ENCODE results near the gene CDKN1C.

CDKN1C gene

GRCh38 chr11:2885678-2886081 is at the start of gene CDKN1C:
Gene CDKN1C (minus strand): TSS chr11:2885775. CDS start chr11:2885456, 319 bp downstream.
- DNase-seq: peak in 1 of 2 experiments; percentile 67

GRCh38 chr11:2934611-2935239 is 49.1 kb upstream of the CDKN1C start:
- no peak for DNase-seq

GRCh38 chr11:2934021-2934550 is 48.5 kb upstream of the CDKN1C start:
- no peak for DNase-seq

- peak; percentile 86 for DNase-seq
Observed at GRCh38 chr11:2933375-2934020, 47.9 kb upstream of the CDKN1C start.

- DNase-seq: no peak
Observed at GRCh38 chr11:2932850-2933251, 47.3 kb upstream of the CDKN1C start.

- no peak for DNase-seq
Observed at GRCh38 chr11:2931771-2932738, 46.5 kb upstream of the CDKN1C start.

GRCh38 chr11:2931420-2931746 is 45.8 kb upstream of the CDKN1C start:
- DNase-seq: no peak

GRCh38 chr11:2930704-2931419 is 45.3 kb upstream of the CDKN1C start:
- peak in 1 of 2 experiments; percentile 74 for DNase-seq

GRCh38 chr11:2929950-2930703 is 44.6 kb upstream of the CDKN1C start:
- DNase-seq: peak in 1 of 2 experiments; percentile 74

- DNase-seq: peak; percentile 48 to 52
Observed at GRCh38 chr11:2929531-2929949, 44.0 kb upstream of the CDKN1C start.

- peak in 1 of 2 experiments; percentile 74 for DNase-seq
Observed at GRCh38 chr11:2928605-2929530, 43.3 kb upstream of the CDKN1C start, which contains the start of gene PHLDA2. Gene PHLDA2 (minus strand): TSS chr11:2929420. CDS start chr11:2929364, 56 bp downstream.

GRCh38 chr11:2927851-2928604 is 42.5 kb upstream of the CDKN1C start:
- DNase-seq: no peak

GRCh38 chr11:2927121-2927800 is 41.7 kb upstream of the CDKN1C start:
- no peak for DNase-seq

GRCh38 chr11:2926611-2927051 is 41.1 kb upstream of the CDKN1C start:
- DNase-seq: no peak

- no peak for DNase-seq
Observed at GRCh38 chr11:2924821-2925675, 39.5 kb upstream of the CDKN1C start.

GRCh38 chr11:2924381-2924780 is 38.8 kb upstream of the CDKN1C start:
- DNase-seq: no peak

GRCh38 chr11:2923446-2924375 is 38.1 kb upstream of the CDKN1C start:
- no peak for DNase-seq
